Sigmoid colon (tissue), 4 donors: ENCODE results near the gene STATH.

ENCODE experiments used
- POLR2A ChIP-seq, 2 donors: fragments of 450-650 bp; IDR thresholded peaks; one replicate each; pipeline ENCODE4 v1.6.1; 2016; ENCODE audit warnings: antibody characterized with exemption in 2 of 2, mild to moderate bottlenecking in 2 of 2, moderate library complexity in 2 of 2
- POLR2AphosphoS5 ChIP-seq, 4 donors: sonication (generic); formaldehyde crosslinking; IDR thresholded peaks; one replicate each; pipeline ENCODE4 v1.6.1; 2017; ENCODE audit warnings: antibody characterized with exemption in 4 of 4

DNA sequence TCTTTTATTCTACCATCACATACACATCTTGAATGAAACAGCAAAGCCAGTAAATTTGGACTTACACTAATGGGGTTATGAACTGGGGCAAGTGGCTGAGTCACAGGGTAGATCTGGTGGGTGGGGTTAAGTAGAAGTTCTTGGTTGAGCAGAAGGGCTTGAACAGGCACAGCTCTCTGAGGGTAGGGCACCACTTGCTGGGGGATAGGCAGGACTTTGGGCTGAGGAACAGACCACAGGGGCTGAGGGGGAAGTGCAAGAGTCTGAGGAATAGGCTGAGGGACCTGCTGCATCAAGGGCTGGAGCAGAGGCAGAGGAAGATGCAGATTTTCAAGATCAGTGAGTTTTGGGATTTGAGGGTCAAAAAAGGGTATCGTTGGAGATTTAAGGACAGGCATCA lies 38.6 kb upstream of the STATH start:
- TF ChIP-seq POLR2AphosphoS5 (IDR thresholded peaks at IDR 0.05) (no peak), POLR2A (IDR thresholded peaks at IDR 0.05) (no peak)
